ENCODE results near the gene LHPP.

LHPP gene

GRCh38 chr10:124450012-124450782 lies 11.4 kb upstream of the LHPP start, which contains the start of gene NKX1-2:
NKX1-2 (minus strand) TSS chr10:124450035; CDS start chr10:124449943, 92 bp downstream.
- no peaks in the 10 kb centered on the region for H3K79me2 ChIP-seq (ENCODE audit: insufficient read depth, low read length)
- H3K27ac ChIP-seq (ENCODE audit: low read depth, low read length, poor library complexity, severe bottlenecking), result no peak within 1 kb of the TSS
- TF ChIP-seq, protein P1, sequence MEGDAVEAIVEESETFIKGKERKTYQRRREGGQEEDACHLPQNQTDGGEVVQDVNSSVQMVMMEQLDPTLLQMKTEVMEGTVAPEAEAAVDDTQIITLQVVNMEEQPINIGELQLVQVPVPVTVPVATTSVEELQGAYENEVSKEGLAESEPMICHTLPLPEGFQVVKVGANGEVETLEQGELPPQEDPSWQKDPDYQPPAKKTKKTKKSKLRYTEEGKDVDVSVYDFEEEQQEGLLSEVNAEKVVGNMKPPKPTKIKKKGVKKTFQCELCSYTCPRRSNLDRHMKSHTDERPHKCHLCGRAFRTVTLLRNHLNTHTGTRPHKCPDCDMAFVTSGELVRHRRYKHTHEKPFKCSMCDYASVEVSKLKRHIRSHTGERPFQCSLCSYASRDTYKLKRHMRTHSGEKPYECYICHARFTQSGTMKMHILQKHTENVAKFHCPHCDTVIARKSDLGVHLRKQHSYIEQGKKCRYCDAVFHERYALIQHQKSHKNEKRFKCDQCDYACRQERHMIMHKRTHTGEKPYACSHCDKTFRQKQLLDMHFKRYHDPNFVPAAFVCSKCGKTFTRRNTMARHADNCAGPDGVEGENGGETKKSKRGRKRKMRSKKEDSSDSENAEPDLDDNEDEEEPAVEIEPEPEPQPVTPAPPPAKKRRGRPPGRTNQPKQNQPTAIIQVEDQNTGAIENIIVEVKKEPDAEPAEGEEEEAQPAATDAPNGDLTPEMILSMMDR (IDR thresholded peaks at IDR 0.05; ENCODE audit: low read length), result no peak
- no peak for TF ChIP-seq EZH2 (IDR thresholded peaks at IDR 0.05; ENCODE audit: borderline replicate concordance, low read length)
- no peaks in the 10 kb centered on the region for H3K9me2 ChIP-seq (ENCODE audit: low read depth, low read length)
- H3K36me3 ChIP-seq (ENCODE audit: insufficient read depth, low read length), result no peaks in the 10 kb centered on the region
- 0 out of 2 replicates have a peak, but pooled peaks cover 6% of the 10 kb centered on the region for H3K27me3 ChIP-seq (ENCODE audit: insufficient read depth, low read length)
- no peak within 1 kb of the TSS for H3K4me2 ChIP-seq (ENCODE audit: low read length)
- no peak within 1 kb of the TSS for H2AFZ ChIP-seq (ENCODE audit: low read length)
- H3K4me3 ChIP-seq (ENCODE audit: low read depth, low read length, poor library complexity, severe bottlenecking), result no peak within 1 kb of the TSS
- H3K9me3 ChIP-seq (ENCODE audit: low read length), result no peaks in the 10 kb centered on the region
- no peaks in the 10 kb centered on the region for H3K4me1 ChIP-seq (ENCODE audit: insufficient read depth, low read length, severe bottlenecking)
- no peaks in the 10 kb centered on the region for H3F3A ChIP-seq (ENCODE audit: insufficient read depth, low read length)
- H3K9ac ChIP-seq (ENCODE audit: low read length), result no peak within 1 kb of the TSS
- no peaks in the 10 kb centered on the region for H4K20me1 ChIP-seq (ENCODE audit: insufficient read depth, low read length)

GRCh38 chr10:124450783-124451057 lies 10.9 kb upstream of the LHPP start:
- Histone ChIP-seq H3K9me3 (ENCODE audit: low read length) (no peaks in the 10 kb centered on the region), H2AFZ (ENCODE audit: low read length) (no peak overlapping the region), H3K27me3 (ENCODE audit: insufficient read depth, low read length) (0 out of 2 replicates have a peak, but pooled peaks cover 6% of the 10 kb centered on the region), H3K27ac (ENCODE audit: low read depth, low read length, poor library complexity, severe bottlenecking) (no peak overlapping the region), H3K9me2 (ENCODE audit: low read depth, low read length) (no peaks in the 10 kb centered on the region), H4K20me1 (ENCODE audit: insufficient read depth, low read length) (no peaks in the 10 kb centered on the region), H3K9ac (ENCODE audit: low read length) (no peak overlapping the region), H3F3A (ENCODE audit: insufficient read depth, low read length) (no peaks in the 10 kb centered on the region), H3K4me3 (ENCODE audit: low read depth, low read length, poor library complexity, severe bottlenecking) (no peak overlapping the region), H3K79me2 (ENCODE audit: insufficient read depth, low read length) (no peaks in the 10 kb centered on the region), H3K4me2 (ENCODE audit: low read length) (no peak overlapping the region), H3K4me1 (ENCODE audit: insufficient read depth, low read length, severe bottlenecking) (no peaks in the 10 kb centered on the region), H3K36me3 (ENCODE audit: insufficient read depth, low read length) (no peaks in the 10 kb centered on the region)
- TF ChIP-seq EZH2 (IDR thresholded peaks at IDR 0.05; ENCODE audit: borderline replicate concordance, low read length), result no peak
- TF ChIP-seq, protein P1 (IDR thresholded peaks at IDR 0.05; ENCODE audit: low read length), result no peak

DNA sequence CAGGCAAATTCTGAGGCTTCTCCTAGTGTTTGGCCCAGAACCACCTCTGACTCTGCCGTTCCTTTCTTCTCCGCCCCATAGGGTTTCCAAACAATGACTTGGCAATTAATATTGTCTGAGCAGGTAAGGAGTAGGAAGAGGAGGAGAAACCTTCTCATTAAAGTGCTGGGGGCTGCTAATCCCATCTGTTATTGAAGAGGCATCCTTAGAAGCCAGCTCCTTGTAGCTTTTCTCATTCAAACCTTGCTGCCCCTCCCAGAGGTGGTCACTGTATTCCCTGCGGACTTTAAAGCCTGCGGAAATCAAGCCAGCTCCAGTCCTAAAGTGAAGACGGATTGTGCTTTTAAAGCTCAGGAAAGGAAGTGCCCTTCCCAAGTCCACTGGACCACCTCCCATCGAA lies 10.3 kb upstream of the LHPP start:
- Histone ChIP-seq H3K9me2 (ENCODE audit: low read depth, low read length) (no peaks in the 10 kb centered on the region), H3K79me2 (ENCODE audit: insufficient read depth, low read length) (no peaks in the 10 kb centered on the region), H3F3A (ENCODE audit: insufficient read depth, low read length) (no peaks in the 10 kb centered on the region), H4K20me1 (ENCODE audit: insufficient read depth, low read length) (no peaks in the 10 kb centered on the region), H3K9me3 (ENCODE audit: low read length) (no peaks in the 10 kb centered on the region), H3K27ac (ENCODE audit: low read depth, low read length, poor library complexity, severe bottlenecking) (no peak overlapping the region), H3K4me3 (ENCODE audit: low read depth, low read length, poor library complexity, severe bottlenecking) (no peak overlapping the region), H3K27me3 (ENCODE audit: insufficient read depth, low read length) (0 out of 2 replicates have a peak, but pooled peaks cover 10% of the 10 kb centered on the region), H3K4me1 (ENCODE audit: insufficient read depth, low read length, severe bottlenecking) (no peaks in the 10 kb centered on the region), H2AFZ (ENCODE audit: low read length) (no peak overlapping the region), H3K9ac (ENCODE audit: low read length) (no peak overlapping the region), H3K36me3 (ENCODE audit: insufficient read depth, low read length) (no peaks in the 10 kb centered on the region), H3K4me2 (ENCODE audit: low read length) (no peak overlapping the region)
- no peak for TF ChIP-seq EZH2 (IDR thresholded peaks at IDR 0.05; ENCODE audit: borderline replicate concordance, low read length)
- TF ChIP-seq, protein P1 (IDR thresholded peaks at IDR 0.05; ENCODE audit: low read length), result no peak
